Mesothelial cell of epicardium (in vitro differentiated cells): Measurements from ENCODE around the gene DEFB118. TPM values are rescaled to one million over a fixed set of nuclear protein-coding genes. Genes with fewer than 3 reads are reported as not detected.

Source experiments
- DNase-seq, 2 experiments: peaks; one replicate each; pipeline ENCODE4 v3.0.0; 2021; ENCODE audit warnings: low spot score in 2 of 2; ENCODE audit not compliant: unreplicated experiment in 2 of 2
- H3K27ac Mint-ChIP-seq: 2 replicates; pipeline ENCODE4 v1.8.0; 2021; ENCODE audit warnings: mixed read lengths
- H3K27me3 Mint-ChIP-seq: 2 replicates; pipeline ENCODE4 v1.8.0; 2021; ENCODE audit warnings: low read depth, mixed read lengths
- H3K36me3 Mint-ChIP-seq: 2 replicates; pipeline ENCODE4 v1.8.0; 2021; ENCODE audit warnings: mixed read lengths
- H3K4me1 Mint-ChIP-seq: 2 replicates; pipeline ENCODE4 v1.8.0; 2021; ENCODE audit warnings: mixed read lengths
- H3K4me3 Mint-ChIP-seq: 2 replicates; pipeline ENCODE4 v1.8.0; 2021; ENCODE audit warnings: mild to moderate bottlenecking, moderate library complexity, mixed read lengths
- H3K9me3 Mint-ChIP-seq: 2 replicates; pipeline ENCODE4 v1.8.0; 2021; ENCODE audit warnings: mixed read lengths
- CTCF ChIP-seq: fragments of 200-600 bp; sonication (generic); IDR thresholded peaks from one replicate; pipeline ENCODE4 v1.5.0; 2021; ENCODE audit warnings: antibody characterized with exemption; ENCODE audit not compliant: unreplicated experiment
- total RNA-seq: library from RNA; stranded (reverse); gene quantifications from 3 replicates; pipeline ENCODE4 v1.2.1, GENCODE V29; 2021

The DEFB118 gene
- total RNA-seq, 1 donor from 2014 or later, result not detected

- no peak for DNase-seq
- H3K4me1 Mint-ChIP-seq, result no peaks in the 10 kb centered on the region
- no peak overlapping the region for H3K4me3 Mint-ChIP-seq
- TF ChIP-seq CTCF, result no peak
- H3K36me3 Mint-ChIP-seq, result no peaks in the 10 kb centered on the region
- H3K27me3 Mint-ChIP-seq, result no peaks in the 10 kb centered on the region
- no peak overlapping the region for H3K27ac Mint-ChIP-seq
- H3K9me3 Mint-ChIP-seq, result peaks cover 79% of the 10 kb centered on the region
These were observed 5.9 kb downstream of the DEFB118 start for GRCh38 chr20:31374346-31374745.

GRCh38 chr20:31390490-31390889 is 22.1 kb downstream of the DEFB118 start, which contains the start of gene DEFB119:
Gene DEFB119, minus strand, starts transcription at chr20:31390590. Its CDS starts 107 bp downstream, at chr20:31390483.
- Mint-ChIP-seq H3K4me1 (no peaks in the 10 kb centered on the region), H3K4me3 (no peak within 1 kb of the TSS), H3K27me3 (no peaks in the 10 kb centered on the region), H3K9me3 (peaks cover 69% of the 10 kb centered on the region), H3K36me3 (no peaks in the 10 kb centered on the region), H3K27ac (no peak within 1 kb of the TSS)
- DNase-seq, result no peak
- TF ChIP-seq CTCF, result no peak

GRCh38 chr20:31392836-31393235 is 24.4 kb downstream of the DEFB118 start:
- TF ChIP-seq CTCF, result no peak
- no peak for DNase-seq
- peaks cover 3% of the 10 kb centered on the region for H3K36me3 Mint-ChIP-seq
- no peak overlapping the region for H3K4me3 Mint-ChIP-seq
- no peak overlapping the region for H3K27ac Mint-ChIP-seq
- H3K27me3 Mint-ChIP-seq, result no peaks in the 10 kb centered on the region
- peaks cover 71% of the 10 kb centered on the region for H3K9me3 Mint-ChIP-seq
- no peaks in the 10 kb centered on the region for H3K4me1 Mint-ChIP-seq

- H3K27ac Mint-ChIP-seq, result no peak overlapping the region
- H3K4me3 Mint-ChIP-seq, result no peak overlapping the region
- peaks cover 7% of the 10 kb centered on the region for H3K36me3 Mint-ChIP-seq
- H3K4me1 Mint-ChIP-seq, result no peaks in the 10 kb centered on the region
- DNase-seq, result no peak
- no peak for TF ChIP-seq CTCF
- no peaks in the 10 kb centered on the region for H3K27me3 Mint-ChIP-seq
- H3K9me3 Mint-ChIP-seq, result peaks cover 66% of the 10 kb centered on the region
These were observed 26.5 kb downstream of the DEFB118 start for GRCh38 chr20:31394900-31395299.

GRCh38 chr20:31403886-31404285 is 35.5 kb downstream of the DEFB118 start:
- Mint-ChIP-seq H3K4me3 (no peak overlapping the region), H3K4me1 (no peaks in the 10 kb centered on the region), H3K9me3 (peaks cover 41% of the 10 kb centered on the region), H3K36me3 (peaks cover 4% of the 10 kb centered on the region), H3K27me3 (no peaks in the 10 kb centered on the region), H3K27ac (no peak overlapping the region)
- TF ChIP-seq CTCF, result no peak
- no peak for DNase-seq

- H3K4me1 Mint-ChIP-seq, result no peaks in the 10 kb centered on the region
- no peak for TF ChIP-seq CTCF
- peaks cover 51% of the 10 kb centered on the region for H3K9me3 Mint-ChIP-seq
These were observed 37.7 kb downstream of the DEFB118 start, which contains the start of gene DEFB121 for GRCh38 chr20:31406115-31406514. Gene DEFB121, minus strand, starts transcription at chr20:31406215. Its CDS starts 63 bp downstream, at chr20:31406152.

More at GRCh38 chr20:31406115-31406514, 37.7 kb downstream of the DEFB118 start, which contains the start of gene DEFB121:
- no peak for DNase-seq
- Mint-ChIP-seq H3K36me3 (no peaks in the 10 kb centered on the region), H3K27ac (no peak within 1 kb of the TSS), H3K27me3 (no peaks in the 10 kb centered on the region), H3K4me3 (no peak within 1 kb of the TSS)
